Activated CD8-positive, alpha-beta memory T cell treated with anti-CD3 and anti-CD28 coated beads for 48 hours (primary cell): ENCODE data around the gene MAP3K12.

ENCODE experiments used
- DNase-seq, 3 experiments: peaks; one replicate each; pipeline ENCODE4 v3.0.0-alpha.2; 2020; ENCODE audit warnings: low read depth in 2 of 3, low spot score in 2 of 3

Gene MAP3K12

GRCh38 chr12:53474077-53474476, 25.2 kb downstream of the MAP3K12 start:
- DNase-seq: no peak

- no peak for DNase-seq
Measured at GRCh38 chr12:53472056-53472582, 27.1 kb downstream of the MAP3K12 start.

GRCh38 chr12:53468282-53468681, 31.0 kb downstream of the MAP3K12 start:
- DNase-seq: no peak

GRCh38 chr12:53467880-53468279, 31.4 kb downstream of the MAP3K12 start:
- DNase-seq: no peak

GRCh38 chr12:53467082-53467481, 32.2 kb downstream of the MAP3K12 start:
- DNase-seq: no peak

- no peak for DNase-seq
Measured at GRCh38 chr12:53466640-53467039, 32.6 kb downstream of the MAP3K12 start.

GRCh38 chr12:53465679-53466078, 33.6 kb downstream of the MAP3K12 start:
- no peak for DNase-seq

GRCh38 chr12:53464685-53465418, 34.4 kb downstream of the MAP3K12 start:
- DNase-seq: no peak

GRCh38 chr12:53463802-53464560, 35.3 kb downstream of the MAP3K12 start:
- no peak for DNase-seq

GRCh38 chr12:53462935-53463334, 36.3 kb downstream of the MAP3K12 start:
- no peak for DNase-seq

GRCh38 chr12:53461591-53461990, 37.7 kb downstream of the MAP3K12 start:
- DNase-seq: no peak

- no peak for DNase-seq
Measured at GRCh38 chr12:53461059-53461458, 38.2 kb downstream of the MAP3K12 start.

GRCh38 chr12:53459097-53459496, 40.2 kb downstream of the MAP3K12 start:
- DNase-seq: no peak

GRCh38 chr12:53456654-53457366, 42.4 kb downstream of the MAP3K12 start:
- DNase-seq: no peak

GRCh38 chr12:53454707-53455106, 44.6 kb downstream of the MAP3K12 start:
- DNase-seq: no peak

- DNase-seq: no peak
Measured at GRCh38 chr12:53453953-53454640, 45.2 kb downstream of the MAP3K12 start.

GRCh38 chr12:53452159-53453077, 46.8 kb downstream of the MAP3K12 start:
- DNase-seq: peak; percentile 48 to 56 (median 53)

GRCh38 chr12:53451661-53452158, 47.5 kb downstream of the MAP3K12 start, which contains the start of gene PCBP2:
TSS of gene PCBP2 (plus strand) at chr12:53452102. CDS start at chr12:53454801, 2,699 bp downstream.
- peak; percentile 80 to 97 (median 92) for DNase-seq

GRCh38 chr12:53450936-53451335, 48.3 kb downstream of the MAP3K12 start:
- no peak for DNase-seq
